HepG2 (cell line): ENCODE measurements around the gene NKAIN4. TPM values are rescaled to one million over a fixed set of nuclear protein-coding genes. Genes with fewer than 3 reads are reported as not detected.
A peak's percentile ranks its signal among the peaks of the same experiment; 100 is the strongest.

ENCODE experiments used
- FOXK1 ChIP-seq: sonication (generic); formaldehyde crosslinking; IDR thresholded peaks from 2 replicates; pipeline ENCODE4 v1.4.0; 2020; ENCODE audit warnings: low read depth, missing genetic modification reagents, borderline replicate concordance
- FOXP4 ChIP-seq: sonication (generic); formaldehyde crosslinking; IDR thresholded peaks from 2 replicates; pipeline ENCODE4 v1.4.0; 2020; ENCODE audit warnings: missing genetic modification reagents
- GPBP1L1 ChIP-seq: sonication (generic); formaldehyde crosslinking; IDR thresholded peaks from 2 replicates; pipeline ENCODE4 v1.5.0; 2020; ENCODE audit warnings: mild to moderate bottlenecking, missing genetic modification reagents
- HHEX ChIP-seq: IDR thresholded peaks from 2 replicates; pipeline ENCODE4 v1.6.1; 2016; ENCODE audit warnings: control low read depth
- NFRKB ChIP-seq: fragments of 450-650 bp; IDR thresholded peaks from 2 replicates; pipeline ENCODE4 v1.6.1; 2017
- PLRG1 ChIP-seq: fragments of 450-650 bp; conservative IDR thresholded peaks from 2 replicates; pipeline ENCODE4 v1.6.1; 2016
- TARDBP ChIP-seq: sonication (generic); formaldehyde crosslinking; IDR thresholded peaks from 2 replicates; pipeline ENCODE4 v1.8.0; 2022; ENCODE audit warnings: mild to moderate bottlenecking, missing genetic modification reagents
- ZNF18 ChIP-seq: sonication (generic); formaldehyde crosslinking; IDR thresholded peaks from 2 replicates; pipeline ENCODE4 v1.8.0; 2022; ENCODE audit warnings: mild to moderate bottlenecking, missing genetic modification reagents; ENCODE audit not compliant: insufficient replicate concordance
- ZNF451 ChIP-seq: sonication (generic); formaldehyde crosslinking; IDR thresholded peaks from 2 replicates; pipeline ENCODE4 v1.5.0; 2020; ENCODE audit warnings: mild to moderate bottlenecking, missing genetic modification reagents
- ZNF629 ChIP-seq: sonication (generic); formaldehyde crosslinking; conservative IDR thresholded peaks from 2 replicates; pipeline ENCODE4 v1.5.0; 2020; ENCODE audit warnings: missing genetic modification reagents
- polyA plus RNA-seq, 8 experiments: library from polyadenylated mRNA; depleted of rRNA in 3 of 8; stranded (reverse) in 7 of 8; unstranded in 1 of 8; fragments of >200 nt; fragmentation: Illumina TruSeq in 4 of 8; extraction: Trizol in 4 of 8; gene quantifications; 2 replicates each; pipeline versions ENCODE4 v1.2.1 to v1.2.3, GENCODE V29; 2011 to 2016; ENCODE audit warnings: low read depth in 4 of 8, missing spikeins in 1 of 8, mixed read lengths in 1 of 8; ENCODE audit not compliant: insufficient read depth in 1 of 8
- total RNA-seq, 5 experiments: library from RNA; depleted of rRNA; stranded (reverse); fragments of >200 nt; fragmentation: Illumina TruSeq; extraction: Trizol; gene quantifications; 2 replicates each; pipeline ENCODE4 v1.2.3, GENCODE V29; 2016; ENCODE audit warnings: low read depth in 1 of 5
- TF ChIP-seq, protein P1 (sequence below): conservative IDR thresholded peaks from 2 replicates; pipeline ENCODE4 v1.6.1; 2018; ENCODE audit warnings: missing genetic modification reagents
- TF ChIP-seq, protein P2 (sequence below): sonication (generic); formaldehyde crosslinking; IDR thresholded peaks from 2 replicates; pipeline ENCODE4 v1.5.1; 2020; ENCODE audit warnings: mild to moderate bottlenecking, missing genetic modification reagents, moderate library complexity
- TF ChIP-seq, protein P3 (sequence below): IDR thresholded peaks from 2 replicates; pipeline ENCODE4 v1.6.1; 2016; ENCODE audit warnings: low read depth, borderline replicate concordance
- TF ChIP-seq, protein P4 (sequence below): sonication (generic); formaldehyde crosslinking; IDR thresholded peaks from 2 replicates; pipeline ENCODE4 v1.4.0; 2020; ENCODE audit warnings: mild to moderate bottlenecking, missing genetic modification reagents

Gene NKAIN4
- total and polyA plus RNA-seq, 2 of the 13 experiments (the other 11 are each of a cell fraction or from before 2014, with no cell fraction given) = not detected

DNA sequence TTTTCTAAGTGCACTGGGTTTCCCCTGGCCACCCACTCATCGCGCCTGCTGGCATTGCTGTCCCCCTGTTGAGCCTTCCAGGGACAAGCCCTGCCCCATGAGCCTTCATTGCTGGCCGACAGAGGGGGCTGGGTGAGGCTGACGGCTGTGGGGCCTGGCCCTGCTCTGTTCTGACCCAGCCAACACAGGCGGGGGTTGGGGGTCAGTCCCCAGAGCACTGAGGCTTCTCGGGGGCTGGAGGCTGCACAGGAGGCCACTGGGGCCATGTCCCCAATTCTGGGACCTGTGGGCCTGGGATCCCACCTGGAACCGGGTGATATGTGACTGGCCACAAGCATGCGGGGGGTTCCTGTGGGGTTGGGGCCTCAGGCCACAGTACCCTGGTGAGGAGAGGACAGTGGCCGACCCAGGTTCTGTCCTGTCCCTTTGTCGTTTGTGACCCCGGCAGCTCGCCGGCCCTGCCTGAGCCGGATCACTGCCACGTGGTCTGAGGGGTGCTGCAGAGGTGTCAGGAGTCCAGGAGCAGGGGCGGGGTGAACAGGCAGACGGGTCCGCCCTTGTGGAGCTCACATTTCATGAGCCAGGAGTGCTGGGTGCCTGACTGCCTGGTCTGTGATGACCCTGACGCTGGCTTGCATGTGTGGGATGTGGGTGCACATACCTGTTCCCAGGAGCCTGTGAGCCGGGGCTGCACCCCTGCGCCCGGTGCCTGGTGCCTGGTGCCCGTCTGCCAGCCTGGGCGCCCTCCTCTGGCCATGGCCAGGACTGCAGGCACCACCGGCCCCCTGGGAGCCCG lies 36.6 kb upstream of the NKAIN4 start (continued):
- TF ChIP-seq FOXP4 (CRISPR knock-in tag) (peak; percentile 29; the same call in 1 of the 2 replicates), NFRKB (no peak), ZNF451 (CRISPR knock-in tag) (no peak), ZNF629 (CRISPR knock-in tag) (no peak; the same call in 1 of the 2 replicates), HHEX (no peak), PLRG1 (no peak), ZNF18 (CRISPR knock-in tag) (no peak), GPBP1L1 (CRISPR knock-in tag) (no peak), FOXK1 (CRISPR knock-in tag) (no peak), TARDBP (CRISPR knock-in tag) (no peak)
- TF ChIP-seq, protein P1, sequence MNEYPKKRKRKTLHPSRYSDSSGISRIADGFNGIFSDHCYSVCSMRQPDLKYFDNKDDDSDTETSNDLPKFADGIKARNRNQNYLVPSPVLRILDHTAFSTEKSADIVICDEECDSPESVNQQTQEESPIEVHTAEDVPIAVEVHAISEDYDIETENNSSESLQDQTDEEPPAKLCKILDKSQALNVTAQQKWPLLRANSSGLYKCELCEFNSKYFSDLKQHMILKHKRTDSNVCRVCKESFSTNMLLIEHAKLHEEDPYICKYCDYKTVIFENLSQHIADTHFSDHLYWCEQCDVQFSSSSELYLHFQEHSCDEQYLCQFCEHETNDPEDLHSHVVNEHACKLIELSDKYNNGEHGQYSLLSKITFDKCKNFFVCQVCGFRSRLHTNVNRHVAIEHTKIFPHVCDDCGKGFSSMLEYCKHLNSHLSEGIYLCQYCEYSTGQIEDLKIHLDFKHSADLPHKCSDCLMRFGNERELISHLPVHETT (CRISPR knock-in tag) = no peak
- TF ChIP-seq, protein P2, sequence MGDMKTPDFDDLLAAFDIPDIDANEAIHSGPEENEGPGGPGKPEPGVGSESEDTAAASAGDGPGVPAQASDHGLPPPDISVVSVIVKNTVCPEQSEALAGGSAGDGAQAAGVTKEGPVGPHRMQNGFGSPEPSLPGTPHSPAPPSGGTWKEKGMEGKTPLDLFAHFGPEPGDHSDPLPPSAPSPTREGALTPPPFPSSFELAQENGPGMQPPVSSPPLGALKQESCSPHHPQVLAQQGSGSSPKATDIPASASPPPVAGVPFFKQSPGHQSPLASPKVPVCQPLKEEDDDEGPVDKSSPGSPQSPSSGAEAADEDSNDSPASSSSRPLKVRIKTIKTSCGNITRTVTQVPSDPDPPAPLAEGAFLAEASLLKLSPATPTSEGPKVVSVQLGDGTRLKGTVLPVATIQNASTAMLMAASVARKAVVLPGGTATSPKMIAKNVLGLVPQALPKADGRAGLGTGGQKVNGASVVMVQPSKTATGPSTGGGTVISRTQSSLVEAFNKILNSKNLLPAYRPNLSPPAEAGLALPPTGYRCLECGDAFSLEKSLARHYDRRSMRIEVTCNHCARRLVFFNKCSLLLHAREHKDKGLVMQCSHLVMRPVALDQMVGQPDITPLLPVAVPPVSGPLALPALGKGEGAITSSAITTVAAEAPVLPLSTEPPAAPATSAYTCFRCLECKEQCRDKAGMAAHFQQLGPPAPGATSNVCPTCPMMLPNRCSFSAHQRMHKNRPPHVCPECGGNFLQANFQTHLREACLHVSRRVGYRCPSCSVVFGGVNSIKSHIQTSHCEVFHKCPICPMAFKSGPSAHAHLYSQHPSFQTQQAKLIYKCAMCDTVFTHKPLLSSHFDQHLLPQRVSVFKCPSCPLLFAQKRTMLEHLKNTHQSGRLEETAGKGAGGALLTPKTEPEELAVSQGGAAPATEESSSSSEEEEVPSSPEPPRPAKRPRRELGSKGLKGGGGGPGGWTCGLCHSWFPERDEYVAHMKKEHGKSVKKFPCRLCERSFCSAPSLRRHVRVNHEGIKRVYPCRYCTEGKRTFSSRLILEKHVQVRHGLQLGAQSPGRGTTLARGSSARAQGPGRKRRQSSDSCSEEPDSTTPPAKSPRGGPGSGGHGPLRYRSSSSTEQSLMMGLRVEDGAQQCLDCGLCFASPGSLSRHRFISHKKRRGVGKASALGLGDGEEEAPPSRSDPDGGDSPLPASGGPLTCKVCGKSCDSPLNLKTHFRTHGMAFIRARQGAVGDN (CRISPR knock-in tag) = peak; percentile 88
- TF ChIP-seq, protein P3, sequence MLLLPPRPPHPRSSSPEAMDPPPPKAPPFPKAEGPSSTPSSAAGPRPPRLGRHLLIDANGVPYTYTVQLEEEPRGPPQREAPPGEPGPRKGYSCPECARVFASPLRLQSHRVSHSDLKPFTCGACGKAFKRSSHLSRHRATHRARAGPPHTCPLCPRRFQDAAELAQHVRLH = no peak
- TF ChIP-seq, protein P4, sequence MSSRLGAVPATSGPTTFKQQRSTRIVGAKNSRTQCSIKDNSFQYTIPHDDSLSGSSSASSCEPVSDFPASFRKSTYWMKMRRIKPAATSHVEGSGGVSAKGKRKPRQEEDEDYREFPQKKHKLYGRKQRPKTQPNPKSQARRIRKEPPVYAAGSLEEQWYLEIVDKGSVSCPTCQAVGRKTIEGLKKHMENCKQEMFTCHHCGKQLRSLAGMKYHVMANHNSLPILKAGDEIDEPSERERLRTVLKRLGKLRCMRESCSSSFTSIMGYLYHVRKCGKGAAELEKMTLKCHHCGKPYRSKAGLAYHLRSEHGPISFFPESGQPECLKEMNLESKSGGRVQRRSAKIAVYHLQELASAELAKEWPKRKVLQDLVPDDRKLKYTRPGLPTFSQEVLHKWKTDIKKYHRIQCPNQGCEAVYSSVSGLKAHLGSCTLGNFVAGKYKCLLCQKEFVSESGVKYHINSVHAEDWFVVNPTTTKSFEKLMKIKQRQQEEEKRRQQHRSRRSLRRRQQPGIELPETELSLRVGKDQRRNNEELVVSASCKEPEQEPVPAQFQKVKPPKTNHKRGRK (CRISPR knock-in tag) = 0 out of 2 replicates have a peak, but pooled peaks have one; percentile 58
